Gastrocnemius medialis (tissue), 4 donors: ENCODE measurements around the gene CD22. TPM values are rescaled to one million over a fixed set of nuclear protein-coding genes. Genes with fewer than 3 reads are reported as not detected.

Experiments
- ATAC-seq, 2 donors: fragments of 150-250 bp; one replicate each; pipeline ENCODE4 v1.9.1; 2016
- DNase-seq, 2 donors: peaks; one replicate each; pipeline ENCODE4 v3.0.0-alpha.2; 2019
- H3K27ac ChIP-seq, 4 donors: fragments of 200-600 bp; sonication (generic); 1 replicate in 1 of 4; 2 replicates in 3 of 4; pipeline ENCODE4 v1.5.1; 2016 to 2018; ENCODE audit warnings: mild to moderate bottlenecking in 2 of 4, moderate library complexity in 1 of 4
- H3K27me3 ChIP-seq, 3 donors: fragments of 200-600 bp; sonication (generic) in 2 of 3; 1 replicate in 1 of 3; 2 replicates in 2 of 3; pipeline versions ENCODE4 v1.5.1 to v1.6.0; 2016 to 2019; ENCODE audit warnings: mild to moderate bottlenecking in 1 of 3, moderate library complexity in 1 of 3
- H3K36me3 ChIP-seq, 2 donors: fragments of 200-600 bp; sonication (generic) in 1 of 2; one replicate each; pipeline ENCODE4 v1.5.1; 2017 to 2018
- H3K4me1 ChIP-seq, 2 donors: fragments of 200-600 bp; sonication (generic) in 1 of 2; one replicate each; pipeline ENCODE4 v1.5.1; 2016 to 2017; ENCODE audit warnings: mild to moderate bottlenecking in 2 of 2
- H3K4me3 ChIP-seq, 4 donors: fragments of 200-600 bp; sonication (generic) in 3 of 4; 1 replicate in 1 of 4; 2 replicates in 3 of 4; pipeline ENCODE4 v1.5.1; 2016 to 2019; ENCODE audit warnings: mild to moderate bottlenecking in 2 of 4
- H3K9me3 ChIP-seq, 3 donors: fragments of 200-600 bp; sonication (generic) in 2 of 3; 1 replicate in 1 of 3; 2 replicates in 2 of 3; pipeline ENCODE4 v1.5.1; 2016 to 2019
- CTCF ChIP-seq, 5 experiments: fragments of 450-650 bp in 3 of 5; fragments of 200-600 bp in 2 of 5; sonication (generic) in 2 of 5; IDR thresholded peaks in 4 of 5; conservative IDR thresholded peaks in 1 of 5; 1 replicate in 4 of 5; 2 replicates in 1 of 5; pipeline ENCODE4 v1.5.1; 2016 to 2019; ENCODE audit warnings: antibody characterized with exemption in 5 of 5, mild to moderate bottlenecking in 3 of 5, moderate library complexity in 3 of 5
- POLR2A ChIP-seq, 2 donors: fragments of 450-650 bp; IDR thresholded peaks; one replicate each; pipeline ENCODE4 v1.6.1; 2017; ENCODE audit warnings: antibody characterized with exemption in 2 of 2, mild to moderate bottlenecking in 2 of 2, moderate library complexity in 2 of 2
- in situ Hi-C, 4 donors: fragments of 200-750 bp; cut with MboI; loops; one replicate each; pipeline versions ENCODE4 v1.15.0 to v1.8.0; 2017; ENCODE audit warnings: low sequenced_read_pairs in 4 of 4
- intact Hi-C: fragments of 100-400 bp; cut with DNase I; formaldehyde crosslinking; loops from one replicate; pipeline ENCODE4 v1.15.1; 2023; ENCODE audit warnings: low total_unique reads
- total RNA-seq, 4 donors: library from RNA; depleted of rRNA; stranded (reverse); fragments of >200 nt; gene quantifications; one replicate each; pipeline versions ENCODE4 v1.1.0 to v1.2.3, GENCODE V29; 2016

The CD22 gene
- total RNA-seq, 4 donors from 2014 or later = 0.59 TPM; not detected in 3

DNA sequence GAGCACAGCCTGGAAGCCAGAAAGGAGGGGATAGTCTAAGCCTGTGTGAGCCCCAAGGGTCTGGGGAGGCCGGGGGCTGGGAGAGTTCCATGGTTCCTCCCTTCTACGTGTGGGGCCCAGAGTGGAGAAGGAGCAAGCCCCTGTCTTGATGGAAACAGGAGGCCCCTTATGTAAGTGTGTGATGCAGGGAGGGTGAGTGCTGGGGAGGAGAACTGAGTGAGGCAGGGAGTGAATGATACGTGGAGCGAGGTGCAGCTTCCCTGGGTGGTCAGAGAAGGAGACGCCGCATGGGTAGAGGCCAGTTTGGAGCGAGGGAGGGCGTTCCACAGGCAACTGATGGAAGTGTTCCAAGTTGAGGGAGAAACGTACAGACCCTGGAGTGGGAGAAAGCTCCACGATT lies 21.1 kb upstream of the CD22 start:
- Histone ChIP-seq H3K36me3 (no peaks in the 10 kb centered on the region), H3K27ac (no peak overlapping the region), H3K4me1 (no peaks in the 10 kb centered on the region), H3K4me3 (no peak overlapping the region), H3K9me3 (no peaks in the 10 kb centered on the region), H3K27me3 (peaks cover 0 to 6% (median 3%) of the 10 kb centered on the region in 3 donors)
- in situ Hi-C loops (no loop called here), intact Hi-C loops (no loop called here)
- DNase-seq (no peak), ATAC-seq (no peak)
- TF ChIP-seq POLR2A (IDR thresholded peaks at IDR 0.05) (no peak), CTCF (IDR thresholded peaks at IDR 0.05 in 4 of 5, conservative IDR thresholded peaks at IDR 0.05 in 1 of 5) (no peak)

- TF ChIP-seq CTCF (IDR thresholded peaks at IDR 0.05 in 4 of 5, conservative IDR thresholded peaks at IDR 0.05 in 1 of 5) (no peak), POLR2A (IDR thresholded peaks at IDR 0.05) (no peak)
- ATAC-seq = no peak
- DNase-seq = no peak
- Histone ChIP-seq H3K4me1 (no peaks in the 10 kb centered on the region), H3K9me3 (no peaks in the 10 kb centered on the region), H3K27me3 (peaks cover 0 to 6% (median under 1%) of the 10 kb centered on the region in 3 donors), H3K4me3 (no peak overlapping the region), H3K27ac (no peak overlapping the region), H3K36me3 (no peaks in the 10 kb centered on the region)
- in situ Hi-C loops = no loop called here
- intact Hi-C loops = no loop called here
Measured at GRCh38 chr19:35308910-35309309, 20.1 kb upstream of the CD22 start.

GRCh38 chr19:35309481-35310279 lies 19.3 kb upstream of the CD22 start:
- DNase-seq (no peak), ATAC-seq (no peak)
- Histone ChIP-seq H3K27ac (no peak overlapping the region), H3K4me1 (no peaks in the 10 kb centered on the region), H3K9me3 (no peaks in the 10 kb centered on the region), H3K27me3 (peaks cover 0 to 3% (median 0%) of the 10 kb centered on the region in 3 donors), H3K4me3 (no peak overlapping the region), H3K36me3 (no peaks in the 10 kb centered on the region)
- intact Hi-C loops (no loop called here), in situ Hi-C loops (no loop called here)
- TF ChIP-seq CTCF (IDR thresholded peaks at IDR 0.05 in 4 of 5, conservative IDR thresholded peaks at IDR 0.05 in 1 of 5) (no peak), POLR2A (IDR thresholded peaks at IDR 0.05) (no peak)

DNA sequence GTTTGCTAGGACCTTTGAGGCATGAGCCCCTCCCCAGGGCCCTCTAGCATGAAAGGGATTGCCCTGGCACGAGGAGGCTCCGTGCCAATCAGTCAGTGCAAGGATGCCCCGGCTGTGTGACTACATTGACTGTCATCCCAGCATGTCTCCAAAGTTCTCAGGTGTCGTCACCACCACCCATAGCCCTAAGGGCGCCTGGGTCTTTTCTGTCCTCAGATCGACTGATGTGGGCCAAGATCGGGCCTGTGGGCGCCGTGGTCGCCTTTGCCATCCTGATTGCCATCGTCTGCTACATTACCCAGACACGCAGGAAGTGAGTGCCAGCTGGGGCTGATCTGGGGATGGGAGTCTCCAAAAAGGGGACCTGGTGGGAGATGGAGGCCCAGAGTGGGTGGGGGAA lies 18.7 kb upstream of the CD22 start:
- intact Hi-C loops (no loop called here), in situ Hi-C loops (no loop called here)
- TF ChIP-seq CTCF (IDR thresholded peaks at IDR 0.05 in 4 of 5, conservative IDR thresholded peaks at IDR 0.05 in 1 of 5) (no peak), POLR2A (IDR thresholded peaks at IDR 0.05) (no peak)
- Histone ChIP-seq H3K36me3 (no peaks in the 10 kb centered on the region), H3K27me3 (no peaks in the 10 kb centered on the region), H3K4me3 (no peak overlapping the region), H3K4me1 (no peaks in the 10 kb centered on the region), H3K27ac (no peak overlapping the region), H3K9me3 (no peaks in the 10 kb centered on the region)
- no peak for DNase-seq
- no peak for ATAC-seq
